ENCODE measurements around the gene TRIP6. TPM values are rescaled to one million over a fixed set of nuclear protein-coding genes. Genes with fewer than 3 reads are reported as not detected.
A peak's percentile ranks its signal among the peaks of the same experiment; 100 is the strongest.

TRIP6 gene
- total RNA-seq, 1 experiment from 2014 or later, result 75.5 TPM

- CTCF ChIA-PET, result no interaction called here
- Mint-ChIP-seq H3K27me3 (ENCODE audit: insufficient read depth, unreplicated experiment) (no peaks in the 10 kb centered on the region), H3K36me3 (ENCODE audit: insufficient read depth, unreplicated experiment) (peaks cover 89% of the 10 kb centered on the region), H3K4me1 (ENCODE audit: low read depth, unreplicated experiment) (peaks cover 15% of the 10 kb centered on the region), H3K9me3 (ENCODE audit: unreplicated experiment) (no peaks in the 10 kb centered on the region), H3K4me3 (ENCODE audit: unreplicated experiment) (no peak overlapping the region), H3K27ac (ENCODE audit: unreplicated experiment) (no peak overlapping the region)
- peaks cover 15% of the 10 kb centered on the region for H3K4me1 ChIP-seq
- POLR2A ChIA-PET, result no interaction called here
- H3K9me3 ChIP-seq, result no peaks in the 10 kb centered on the region
- no peaks in the 10 kb centered on the region for H3K27me3 ChIP-seq (replicated peaks; ENCODE audit: control insufficient read depth, insufficient read depth, low read length)
- peaks cover 17% of the 10 kb centered on the region for H3K36me3 ChIP-seq (ENCODE audit: control insufficient read depth, insufficient read depth, low read length)
- BruUV-seq (replicated peaks), result no TSS peak
- DNase-seq, result no peak
- intact Hi-C loops (cut with micrococcal nuclease; ENCODE audit: unreplicated experiment), result no loop called here
- H3K4me3 ChIP-seq (ENCODE audit: low read depth, low read length), result no peak overlapping the region
- TF ChIP-seq, protein P1, sequence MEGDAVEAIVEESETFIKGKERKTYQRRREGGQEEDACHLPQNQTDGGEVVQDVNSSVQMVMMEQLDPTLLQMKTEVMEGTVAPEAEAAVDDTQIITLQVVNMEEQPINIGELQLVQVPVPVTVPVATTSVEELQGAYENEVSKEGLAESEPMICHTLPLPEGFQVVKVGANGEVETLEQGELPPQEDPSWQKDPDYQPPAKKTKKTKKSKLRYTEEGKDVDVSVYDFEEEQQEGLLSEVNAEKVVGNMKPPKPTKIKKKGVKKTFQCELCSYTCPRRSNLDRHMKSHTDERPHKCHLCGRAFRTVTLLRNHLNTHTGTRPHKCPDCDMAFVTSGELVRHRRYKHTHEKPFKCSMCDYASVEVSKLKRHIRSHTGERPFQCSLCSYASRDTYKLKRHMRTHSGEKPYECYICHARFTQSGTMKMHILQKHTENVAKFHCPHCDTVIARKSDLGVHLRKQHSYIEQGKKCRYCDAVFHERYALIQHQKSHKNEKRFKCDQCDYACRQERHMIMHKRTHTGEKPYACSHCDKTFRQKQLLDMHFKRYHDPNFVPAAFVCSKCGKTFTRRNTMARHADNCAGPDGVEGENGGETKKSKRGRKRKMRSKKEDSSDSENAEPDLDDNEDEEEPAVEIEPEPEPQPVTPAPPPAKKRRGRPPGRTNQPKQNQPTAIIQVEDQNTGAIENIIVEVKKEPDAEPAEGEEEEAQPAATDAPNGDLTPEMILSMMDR (IDR thresholded peaks at IDR 0.05; ENCODE audit: insufficient read depth in 1 of 2, low read depth in 1 of 2, low read length in 1 of 2, severe bottlenecking in 1 of 2, unreplicated experiment in 1 of 2), result no peak
Measured at GRCh38 chr7:100823534-100823933, 43.7 kb upstream of the TRIP6 start.

DNA sequence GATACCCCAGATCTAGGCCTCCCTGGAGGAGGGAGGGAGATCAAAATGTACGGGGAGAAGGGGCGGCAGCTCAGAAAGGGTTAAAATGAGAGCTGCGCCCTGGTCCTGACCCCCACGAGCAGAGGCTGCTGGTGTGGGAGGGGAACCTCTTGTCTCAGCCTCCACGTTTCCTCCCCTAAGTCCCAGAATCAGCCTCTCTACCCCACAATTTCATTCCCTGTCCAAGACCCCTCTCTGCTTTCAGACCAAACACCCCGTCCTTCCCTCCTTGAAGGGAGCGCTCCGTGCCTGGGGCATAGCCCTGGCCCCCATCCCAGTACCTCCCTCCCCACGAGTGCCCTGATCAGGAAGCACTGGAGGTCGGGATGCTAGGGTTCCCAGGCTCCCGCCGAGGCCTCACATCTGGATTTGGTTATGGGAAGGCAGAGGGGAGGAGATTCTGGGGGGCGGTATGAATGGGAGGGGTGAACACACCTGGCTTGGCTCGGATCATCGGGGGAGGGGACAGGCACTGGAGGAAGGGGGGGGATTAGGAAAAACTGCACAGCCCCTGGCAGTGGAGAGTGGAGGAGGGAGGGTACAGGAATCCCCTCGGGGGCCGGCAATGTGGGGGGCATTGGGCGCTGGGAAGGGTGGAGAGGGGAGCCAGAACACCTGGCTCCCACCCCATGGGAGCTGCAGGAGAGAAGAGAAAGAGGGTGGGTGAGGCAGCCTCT lies 42.5 kb upstream of the TRIP6 start:
- H3K4me3 Mint-ChIP-seq (ENCODE audit: unreplicated experiment), result peak overlapping the region; percentile 6
- Histone ChIP-seq H3K36me3 (ENCODE audit: control insufficient read depth, insufficient read depth, low read length) (peaks cover 16% of the 10 kb centered on the region), H3K27me3 (replicated peaks; ENCODE audit: control insufficient read depth, insufficient read depth, low read length) (no peaks in the 10 kb centered on the region), H3K9me3 (no peaks in the 10 kb centered on the region), H3K4me1 (peaks cover 15% of the 10 kb centered on the region), H3K4me3 (ENCODE audit: low read depth, low read length) (no peak overlapping the region; the same call in none of the 2 replicates)
- intact Hi-C loops (cut with micrococcal nuclease; ENCODE audit: unreplicated experiment), result no loop called here
- H3K4me1 Mint-ChIP-seq (ENCODE audit: low read depth, unreplicated experiment), result peaks cover 15% of the 10 kb centered on the region
- CTCF ChIA-PET, result interaction anchor here (1.4 kb wide), 1 partner anchor 27 kb away, joined by 11 read pairs; the partner anchor contains the start of gene SLC12A9
- POLR2A ChIA-PET, result no interaction called here
- H3K9me3 Mint-ChIP-seq (ENCODE audit: unreplicated experiment), result no peaks in the 10 kb centered on the region
- TF ChIP-seq, protein P1 (IDR thresholded peaks at IDR 0.05; ENCODE audit: insufficient read depth in 1 of 2, low read depth in 1 of 2, low read length in 1 of 2, severe bottlenecking in 1 of 2, unreplicated experiment in 1 of 2), result no peak
- no peak overlapping the region for H3K27ac Mint-ChIP-seq (ENCODE audit: unreplicated experiment)
- no peaks in the 10 kb centered on the region for H3K27me3 Mint-ChIP-seq (ENCODE audit: insufficient read depth, unreplicated experiment)
- DNase-seq, result no peak
- no TSS peak for BruUV-seq (replicated peaks)
- peaks cover 78% of the 10 kb centered on the region for H3K36me3 Mint-ChIP-seq (ENCODE audit: insufficient read depth, unreplicated experiment)

DNA sequence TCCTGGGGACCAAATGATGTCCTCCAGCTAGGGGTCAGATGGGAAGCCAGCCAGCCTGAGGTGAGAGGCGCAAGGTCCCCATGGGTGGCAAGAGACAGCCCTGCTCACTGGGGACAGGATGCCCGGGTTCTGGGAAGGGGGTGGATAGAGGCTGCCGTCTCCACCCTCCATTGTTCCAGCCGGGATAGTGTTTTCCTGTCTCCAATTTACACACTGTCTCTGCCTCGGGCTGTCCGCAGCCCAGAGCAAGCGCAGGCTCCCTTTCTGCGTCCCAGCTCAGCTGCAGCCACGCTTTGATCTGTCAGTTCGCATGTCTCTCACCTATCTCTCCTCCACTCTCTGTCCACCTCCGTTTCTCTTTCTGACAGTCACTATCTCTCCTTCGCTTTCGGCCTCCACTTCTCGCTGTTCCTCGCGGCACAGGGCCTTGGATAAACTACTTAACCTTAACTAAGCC lies 41.9 kb upstream of the TRIP6 start:
- ChIA-PET POLR2A (interaction anchor here (0.6 kb wide), 1 partner anchor 120 kb away, joined by 3 read pairs; the partner anchor contains the start of gene POP7), CTCF (interaction anchor here (0.6 to 3.8 kb wide), 7 partner anchors 23 to 389 kb away, joined by 3 to 51 read pairs (median 5); partner anchors contain the start of genes GNB2, POP7, PPP1R35 and SLC12A9)
- H3K9me3 ChIP-seq, result no peaks in the 10 kb centered on the region
- peak overlapping the region; percentile 71 for H3K4me3 ChIP-seq (ENCODE audit: low read depth, low read length)
- no peaks in the 10 kb centered on the region for H3K27me3 ChIP-seq (replicated peaks; ENCODE audit: control insufficient read depth, insufficient read depth, low read length)
- DNase-seq, result no peak
- peaks cover 72% of the 10 kb centered on the region for H3K36me3 Mint-ChIP-seq (ENCODE audit: insufficient read depth, unreplicated experiment)
- no TSS peak for BruUV-seq (replicated peaks)
- H3K27me3 Mint-ChIP-seq (ENCODE audit: insufficient read depth, unreplicated experiment), result no peaks in the 10 kb centered on the region
- H3K4me1 ChIP-seq, result peaks cover 15% of the 10 kb centered on the region
- peaks cover 15% of the 10 kb centered on the region for H3K4me1 Mint-ChIP-seq (ENCODE audit: low read depth, unreplicated experiment)
- H3K4me3 Mint-ChIP-seq (ENCODE audit: unreplicated experiment), result peak overlapping the region; percentile 89
- H3K27ac Mint-ChIP-seq (ENCODE audit: unreplicated experiment), result peak overlapping the region; percentile 50
- H3K9me3 Mint-ChIP-seq (ENCODE audit: unreplicated experiment), result no peaks in the 10 kb centered on the region
- H3K36me3 ChIP-seq (ENCODE audit: control insufficient read depth, insufficient read depth, low read length), result peaks cover 11% of the 10 kb centered on the region
- TF ChIP-seq, protein P1 (IDR thresholded peaks at IDR 0.05; ENCODE audit: insufficient read depth in 1 of 2, low read depth in 1 of 2, low read length in 1 of 2, severe bottlenecking in 1 of 2, unreplicated experiment in 1 of 2), result no peak
- intact Hi-C loops (cut with micrococcal nuclease; ENCODE audit: unreplicated experiment), result no loop called here
